OCI-LY7 (cell line): ENCODE measurements around the gene PRR18.

Experiments
- CTCF ChIP-seq: fragments of 200-600 bp; sonication (generic); conservative IDR thresholded peaks from 2 replicates; pipeline ENCODE4 v1.5.1; 2014; ENCODE audit warnings: mild to moderate bottlenecking, antibody characterized with exemption, low read length, moderate library complexity, mixed read lengths
- EZH2phosphoT487 ChIP-seq: fragments of 200-600 bp; sonication (generic); IDR thresholded peaks from 2 replicates; pipeline ENCODE4 v1.6.1; 2018; ENCODE audit warnings: low read depth, borderline replicate concordance, mild to moderate bottlenecking, mixed run types, antibody characterized with exemption, low read length, moderate library complexity, mixed read lengths

GRCh38 chr6:166306378-166307081 lies 1.7 kb downstream of the PRR18 start:
- TF ChIP-seq CTCF (no peak), EZH2phosphoT487 (no peak)
